ENCODE measurements around the gene DIP2A. TPM values are rescaled to one million over a fixed set of nuclear protein-coding genes. Genes with fewer than 3 reads are reported as not detected.

The DIP2A gene
- total RNA-seq, 6 experiments from 2014 or later: 20.0 to 24.1 (median 21.7) TPM

- no peak for DNase-seq
- no peak for TF ChIP-seq CTCF (IDR thresholded peaks at IDR 0.05)
- Mint-ChIP-seq H3K27me3 (ENCODE audit: insufficient read depth) (no peaks in the 10 kb centered on the region; the same call in 1 of the 2 replicates), H3K9me3 (no peaks in the 10 kb centered on the region), H3K4me1 (ENCODE audit: low read depth) (no peaks in the 10 kb centered on the region), H3K4me3 (no peak overlapping the region), H3K27ac (no peak overlapping the region), H3K36me3 (ENCODE audit: low read depth) (peaks cover 9% of the 10 kb centered on the region; the same call in 1 of the 2 replicates)
Observed at GRCh38 chr21:46426313-46427046, 32.2 kb upstream of the DIP2A start.

GRCh38 chr21:46427516-46427915 lies 31.2 kb upstream of the DIP2A start:
- no peaks in the 10 kb centered on the region for H3K9me3 Mint-ChIP-seq
- H3K36me3 Mint-ChIP-seq (ENCODE audit: low read depth): peaks cover 19% of the 10 kb centered on the region; the same call in 1 of the 2 replicates
- H3K4me1 Mint-ChIP-seq (ENCODE audit: low read depth): no peaks in the 10 kb centered on the region
- H3K4me3 Mint-ChIP-seq: no peak overlapping the region
- H3K27ac Mint-ChIP-seq: no peak overlapping the region
- TF ChIP-seq CTCF (IDR thresholded peaks at IDR 0.05): no peak
- no peaks in the 10 kb centered on the region; the same call in none of the 2 replicates for H3K27me3 Mint-ChIP-seq (ENCODE audit: insufficient read depth)
- no peak for DNase-seq

GRCh38 chr21:46428286-46428685 lies 30.4 kb upstream of the DIP2A start:
- Mint-ChIP-seq H3K4me3 (no peak overlapping the region), H3K27ac (no peak overlapping the region), H3K36me3 (ENCODE audit: low read depth) (peaks cover 20% of the 10 kb centered on the region; the same call in 1 of the 2 replicates), H3K4me1 (ENCODE audit: low read depth) (no peaks in the 10 kb centered on the region), H3K9me3 (no peaks in the 10 kb centered on the region), H3K27me3 (ENCODE audit: insufficient read depth) (no peaks in the 10 kb centered on the region; the same call in none of the 2 replicates)
- DNase-seq: no peak
- TF ChIP-seq CTCF (IDR thresholded peaks at IDR 0.05): no peak

- no peak for TF ChIP-seq CTCF (IDR thresholded peaks at IDR 0.05)
- Mint-ChIP-seq H3K27ac (no peak overlapping the region), H3K4me3 (no peak overlapping the region)
Observed at GRCh38 chr21:46428987-46429710, 29.5 kb upstream of the DIP2A start.

GRCh38 chr21:46429754-46430681 lies 28.7 kb upstream of the DIP2A start:
- no peak for DNase-seq
- Mint-ChIP-seq H3K9me3 (no peaks in the 10 kb centered on the region), H3K4me3 (no peak overlapping the region), H3K36me3 (ENCODE audit: low read depth) (peaks cover 20% of the 10 kb centered on the region; the same call in 1 of the 2 replicates), H3K4me1 (ENCODE audit: low read depth) (no peaks in the 10 kb centered on the region), H3K27ac (no peak overlapping the region), H3K27me3 (ENCODE audit: insufficient read depth) (no peaks in the 10 kb centered on the region; the same call in none of the 2 replicates)
- TF ChIP-seq CTCF (IDR thresholded peaks at IDR 0.05): no peak

More at GRCh38 chr21:46428987-46429710, 29.5 kb upstream of the DIP2A start:
- Mint-ChIP-seq H3K9me3 (no peaks in the 10 kb centered on the region), H3K27me3 (ENCODE audit: insufficient read depth) (no peaks in the 10 kb centered on the region; the same call in none of the 2 replicates), H3K36me3 (ENCODE audit: low read depth) (peaks cover 20% of the 10 kb centered on the region; the same call in 1 of the 2 replicates), H3K4me1 (ENCODE audit: low read depth) (no peaks in the 10 kb centered on the region)
- DNase-seq: no peak

Data from HFFc6 (cell line).